HepG2 (cell line): ENCODE measurements around the gene TRPM5. TPM values are rescaled to one million over a fixed set of nuclear protein-coding genes. Genes with fewer than 3 reads are reported as not detected.

Source experiments
- EHMT2 ChIP-seq: fragments of 200-600 bp; sonication (generic); IDR thresholded peaks from 2 replicates; pipeline ENCODE4 v1.7.0; 2017; ENCODE audit warnings: antibody characterized with exemption, low read depth, low read length, borderline replicate concordance
- GRHL1 ChIP-seq: sonication (generic); formaldehyde crosslinking; conservative IDR thresholded peaks from 2 replicates; pipeline ENCODE4 v1.8.0; 2022; ENCODE audit warnings: missing genetic modification reagents
- HNF1B ChIP-seq: sonication (generic); formaldehyde crosslinking; IDR thresholded peaks from 2 replicates; pipeline ENCODE4 v1.5.1; 2020; ENCODE audit warnings: mild to moderate bottlenecking, moderate library complexity, missing genetic modification reagents
- MEIS2 ChIP-seq: sonication (generic); formaldehyde crosslinking; IDR thresholded peaks from 2 replicates; pipeline ENCODE4 v1.9.0; 2021; ENCODE audit warnings: mild to moderate bottlenecking, missing genetic modification reagents
- MTF2 ChIP-seq: sonication (generic); formaldehyde crosslinking; IDR thresholded peaks from 2 replicates; pipeline ENCODE4 v1.5.0; 2020; ENCODE audit warnings: missing genetic modification reagents, borderline replicate concordance
- PTBP1 ChIP-seq: fragments of 200-400 bp; formaldehyde crosslinking; IDR thresholded peaks from 2 replicates; pipeline ENCODE4 v1.6.1; 2018; ENCODE audit warnings: low read length, low read depth; ENCODE audit not compliant: poor library complexity, severe bottlenecking
- RAD51 ChIP-seq: fragments of 450-650 bp; IDR thresholded peaks from 2 replicates; pipeline ENCODE4 v1.6.1; 2016; ENCODE audit warnings: borderline replicate concordance
- RXRB ChIP-seq: IDR thresholded peaks from 2 replicates; pipeline ENCODE4 v1.6.1; 2016; ENCODE audit warnings: borderline replicate concordance, missing genetic modification reagents, missing compliant biosample characterization
- TEAD2 ChIP-seq: sonication (generic); formaldehyde crosslinking; IDR thresholded peaks from 2 replicates; pipeline ENCODE4 v1.9.0; 2021; ENCODE audit warnings: missing genetic modification reagents
- THAP11 ChIP-seq: IDR thresholded peaks from 2 replicates; pipeline ENCODE4 v1.6.1; 2016; ENCODE audit warnings: missing biosample characterization, missing genetic modification reagents
- TRAFD1 ChIP-seq: sonication (generic); formaldehyde crosslinking; IDR thresholded peaks from 2 replicates; pipeline ENCODE4 v1.5.1; 2020; ENCODE audit warnings: missing genetic modification reagents, mild to moderate bottlenecking, borderline replicate concordance
- ZBTB1 ChIP-seq: sonication (generic); formaldehyde crosslinking; IDR thresholded peaks from 2 replicates; pipeline ENCODE4 v1.4.0; 2020; ENCODE audit warnings: missing genetic modification reagents, borderline replicate concordance
- ZNF136 ChIP-seq: sonication (generic); formaldehyde crosslinking; IDR thresholded peaks from 2 replicates; pipeline ENCODE4 v1.8.1; 2022; ENCODE audit warnings: low read depth, mild to moderate bottlenecking, moderate library complexity, missing genetic modification reagents
- ZNF160 ChIP-seq: sonication (generic); formaldehyde crosslinking; IDR thresholded peaks from 2 replicates; pipeline ENCODE4 v1.8.0; 2022; ENCODE audit warnings: mild to moderate bottlenecking, inconsistent platforms, missing genetic modification reagents
- ZNF232 ChIP-seq: sonication (generic); formaldehyde crosslinking; IDR thresholded peaks from 2 replicates; pipeline ENCODE4 v1.4.0; 2020; ENCODE audit warnings: missing genetic modification reagents, borderline replicate concordance
- ZNF34 ChIP-seq: sonication (generic); formaldehyde crosslinking; IDR thresholded peaks from 2 replicates; pipeline ENCODE4 v1.4.0; 2020; ENCODE audit warnings: mild to moderate bottlenecking, missing genetic modification reagents, borderline replicate concordance
- ZNF747 ChIP-seq: sonication (generic); formaldehyde crosslinking; IDR thresholded peaks from 2 replicates; pipeline ENCODE4 v1.8.1; 2023; ENCODE audit warnings: missing genetic modification reagents, mild to moderate bottlenecking, borderline replicate concordance
- ZNF790 ChIP-seq: sonication (generic); formaldehyde crosslinking; IDR thresholded peaks from 2 replicates; pipeline ENCODE4 v1.8.0; 2022; ENCODE audit warnings: missing genetic modification reagents, mild to moderate bottlenecking, borderline replicate concordance
- polyA plus RNA-seq, 8 experiments: library from polyadenylated mRNA; depleted of rRNA in 3 of 8; stranded (reverse) in 7 of 8; unstranded in 1 of 8; fragments of >200 nt; fragmentation: Illumina TruSeq in 4 of 8; extraction: Trizol in 4 of 8; gene quantifications; 2 replicates each; pipeline versions ENCODE4 v1.2.1 to v1.2.3, GENCODE V29; 2011 to 2016; ENCODE audit warnings: low read depth in 4 of 8, missing spikeins in 1 of 8, mixed read lengths in 1 of 8; ENCODE audit not compliant: insufficient read depth in 1 of 8
- total RNA-seq, 5 experiments: library from RNA; depleted of rRNA; stranded (reverse); fragments of >200 nt; fragmentation: Illumina TruSeq; extraction: Trizol; gene quantifications; 2 replicates each; pipeline ENCODE4 v1.2.3, GENCODE V29; 2016; ENCODE audit warnings: low read depth in 1 of 5

TRPM5 gene
- total and polyA plus RNA-seq, 2 of the 13 experiments (the other 11 are each of a cell fraction or from before 2014, with no cell fraction given): 0.12 TPM; not detected in 1

- no peak for TF ChIP-seq MTF2
- TF ChIP-seq ZNF160 (CRISPR knock-in tag): peak; percentile 65; the same call in 1 of the 2 replicates
- peak; percentile 71; the same call in 1 of the 2 replicates for TF ChIP-seq MEIS2 (CRISPR knock-in tag)
- no peak for TF ChIP-seq RAD51
- TF ChIP-seq ZNF790 (CRISPR knock-in tag): no peak
- no peak for TF ChIP-seq ZNF34 (CRISPR knock-in tag)
- no peak for TF ChIP-seq ZBTB1 (CRISPR knock-in tag)
- no peak for TF ChIP-seq PTBP1
- TF ChIP-seq GRHL1 (CRISPR knock-in tag): no peak
- TF ChIP-seq TRAFD1 (CRISPR knock-in tag): no peak
- peak; percentile 73 for TF ChIP-seq THAP11 (CRISPR knock-in tag)
- peak; percentile 80; the same call in 1 of the 2 replicates for TF ChIP-seq RXRB (CRISPR knock-in tag)
- TF ChIP-seq HNF1B (CRISPR knock-in tag): peak; percentile 69
- peak; percentile 81; the same call in 1 of the 2 replicates for TF ChIP-seq ZNF136 (CRISPR knock-in tag)
- no peak for TF ChIP-seq EHMT2
- no peak; the same call in 1 of the 2 replicates for TF ChIP-seq ZNF232 (CRISPR knock-in tag)
- TF ChIP-seq ZNF747 (CRISPR knock-in tag): no peak
- TF ChIP-seq TEAD2 (CRISPR knock-in tag): no peak
Observed at GRCh38 chr11:2409611-2410468, 34.5 kb downstream of the TRPM5 start (continued).
